Fibroblast of mammary gland (primary cell): ENCODE measurements around the gene UNC119B.

ENCODE experiments used
- DNase-seq: peaks from one replicate; pipeline ENCODE4 v3.0.0-alpha.2; 2010; ENCODE audit warnings: low read depth
- H3K4me3 ChIP-seq: 2 replicates; pipeline ENCODE4 v1.5.1; 2011; ENCODE audit warnings: low read depth, mild to moderate bottlenecking, low read length, moderate library complexity; ENCODE audit not compliant: control insufficient read depth
- TF ChIP-seq, protein P1 (sequence below): conservative IDR thresholded peaks from 2 replicates; pipeline ENCODE4 v1.5.1; 2011; ENCODE audit warnings: low read depth, low read length, inconsistent platforms; ENCODE audit not compliant: control insufficient read depth, insufficient read depth

UNC119B gene

DNA sequence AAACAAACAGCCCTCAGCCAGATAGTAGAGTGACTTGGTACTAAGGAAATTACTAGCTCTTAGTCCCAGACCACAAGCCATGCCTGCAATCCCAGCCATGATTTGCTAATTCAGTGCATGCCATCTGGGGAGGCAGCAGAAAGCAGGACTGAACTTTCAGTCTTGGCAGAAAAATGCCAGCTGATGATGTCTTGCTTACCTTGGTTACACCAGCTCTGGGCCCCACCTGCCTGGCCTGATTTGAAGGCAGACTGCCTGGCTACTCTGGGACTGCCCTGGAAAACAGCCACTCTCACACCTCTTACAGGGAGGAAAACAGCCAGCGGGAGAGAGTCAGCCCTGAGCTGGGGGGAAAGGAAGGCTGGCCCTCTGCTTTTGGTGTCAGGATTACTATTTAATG lies 4.6 kb upstream of the UNC119B start:
- no peak overlapping the region for H3K4me3 ChIP-seq
- DNase-seq, result no peak
- TF ChIP-seq, protein P1, sequence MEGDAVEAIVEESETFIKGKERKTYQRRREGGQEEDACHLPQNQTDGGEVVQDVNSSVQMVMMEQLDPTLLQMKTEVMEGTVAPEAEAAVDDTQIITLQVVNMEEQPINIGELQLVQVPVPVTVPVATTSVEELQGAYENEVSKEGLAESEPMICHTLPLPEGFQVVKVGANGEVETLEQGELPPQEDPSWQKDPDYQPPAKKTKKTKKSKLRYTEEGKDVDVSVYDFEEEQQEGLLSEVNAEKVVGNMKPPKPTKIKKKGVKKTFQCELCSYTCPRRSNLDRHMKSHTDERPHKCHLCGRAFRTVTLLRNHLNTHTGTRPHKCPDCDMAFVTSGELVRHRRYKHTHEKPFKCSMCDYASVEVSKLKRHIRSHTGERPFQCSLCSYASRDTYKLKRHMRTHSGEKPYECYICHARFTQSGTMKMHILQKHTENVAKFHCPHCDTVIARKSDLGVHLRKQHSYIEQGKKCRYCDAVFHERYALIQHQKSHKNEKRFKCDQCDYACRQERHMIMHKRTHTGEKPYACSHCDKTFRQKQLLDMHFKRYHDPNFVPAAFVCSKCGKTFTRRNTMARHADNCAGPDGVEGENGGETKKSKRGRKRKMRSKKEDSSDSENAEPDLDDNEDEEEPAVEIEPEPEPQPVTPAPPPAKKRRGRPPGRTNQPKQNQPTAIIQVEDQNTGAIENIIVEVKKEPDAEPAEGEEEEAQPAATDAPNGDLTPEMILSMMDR, result no peak

DNA sequence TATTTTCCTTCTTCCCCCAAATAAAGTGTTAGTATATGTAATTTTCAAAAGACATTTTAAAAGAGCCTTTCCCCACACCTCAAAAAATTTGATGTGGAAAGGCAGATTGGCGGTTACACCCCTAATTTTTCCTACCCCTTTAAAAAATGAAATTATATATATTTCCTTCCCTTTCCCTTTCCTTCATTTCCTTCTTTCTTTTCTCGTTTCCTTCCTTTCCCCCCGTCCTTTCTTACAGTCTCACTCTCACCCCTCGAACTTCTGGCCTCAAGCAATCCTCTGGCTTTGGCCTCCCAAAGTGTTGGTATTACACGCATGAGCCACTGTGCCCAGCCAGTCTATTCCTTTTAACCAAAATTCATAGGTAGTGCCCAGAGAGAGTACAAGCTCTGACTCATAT lies 4.2 kb upstream of the UNC119B start:
- H3K4me3 ChIP-seq, result no peak overlapping the region
- TF ChIP-seq, protein P1, result no peak
- no peak for DNase-seq

DNA sequence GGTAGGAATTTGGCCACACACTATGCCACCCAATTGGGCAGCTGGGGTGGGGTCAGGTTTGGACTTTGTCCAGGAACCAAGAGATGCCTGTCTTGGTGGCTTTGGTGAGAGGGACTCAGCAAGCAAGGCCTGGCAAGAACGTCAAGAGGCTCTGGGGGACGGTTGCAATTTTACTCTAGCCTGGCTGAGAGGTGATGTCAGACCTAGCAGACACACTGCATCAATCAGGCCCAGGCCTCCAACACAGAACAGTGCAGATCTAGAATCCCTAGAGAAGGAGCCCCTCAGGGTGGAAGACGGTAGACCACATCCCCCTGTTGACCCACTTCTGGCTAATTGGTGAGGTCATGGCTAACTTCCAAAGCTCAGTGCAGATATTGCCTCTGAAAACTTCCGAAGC lies 1.6 kb upstream of the UNC119B start:
- H3K4me3 ChIP-seq, result no peak overlapping the region
- no peak for DNase-seq
- TF ChIP-seq, protein P1, result no peak

DNA sequence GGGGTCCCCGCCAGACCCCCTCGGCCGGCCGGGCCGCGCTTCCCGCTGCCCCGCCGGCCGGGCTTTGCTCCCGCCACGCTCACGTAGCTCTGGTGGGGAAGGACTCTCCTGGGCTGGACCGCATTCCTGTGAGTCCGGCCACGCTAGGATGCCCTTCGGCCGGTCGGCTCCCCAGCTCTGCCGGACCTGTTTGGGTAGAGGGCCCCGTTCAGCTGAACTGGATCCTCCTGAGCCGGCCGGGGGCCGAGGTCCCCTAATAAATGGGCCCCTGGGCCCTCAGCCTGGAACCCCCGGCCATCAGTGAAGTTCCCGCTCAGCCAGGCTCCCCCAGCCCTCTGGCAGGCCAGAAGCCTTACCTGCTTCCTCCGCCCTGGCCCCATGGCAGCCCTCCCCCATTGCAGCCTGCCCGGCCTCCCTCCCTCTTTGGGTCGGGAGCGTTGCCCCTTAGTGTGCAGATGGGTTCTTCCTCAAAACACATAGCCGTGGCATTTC lies 593 bp downstream of the UNC119B start:
- no peak for DNase-seq
- peak overlapping the region; percentile 76 for H3K4me3 ChIP-seq
- TF ChIP-seq, protein P1, result no peak

DNA sequence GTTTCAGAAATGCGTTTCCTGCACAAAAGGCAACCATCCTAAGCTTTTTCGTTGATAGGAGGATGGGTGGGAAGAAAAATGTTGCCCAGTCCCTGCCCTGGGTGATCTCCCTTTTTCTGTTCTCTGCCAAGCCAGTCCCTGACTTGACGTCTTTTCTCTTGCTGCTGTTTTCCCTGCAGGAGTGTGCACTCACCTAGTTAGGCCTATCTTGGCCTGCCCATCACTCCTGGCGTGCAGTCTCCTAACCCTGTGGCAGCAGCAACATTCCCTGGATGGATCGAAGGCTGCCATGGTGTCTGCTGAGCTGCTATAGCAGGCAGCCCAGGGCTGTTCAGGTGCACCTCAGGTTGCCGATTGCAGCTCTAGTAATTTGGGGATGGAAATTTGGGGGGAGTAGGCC lies 1.2 kb downstream of the UNC119B start:
- TF ChIP-seq, protein P1, result no peak
- peak overlapping the region; percentile 76 for H3K4me3 ChIP-seq

DNA sequence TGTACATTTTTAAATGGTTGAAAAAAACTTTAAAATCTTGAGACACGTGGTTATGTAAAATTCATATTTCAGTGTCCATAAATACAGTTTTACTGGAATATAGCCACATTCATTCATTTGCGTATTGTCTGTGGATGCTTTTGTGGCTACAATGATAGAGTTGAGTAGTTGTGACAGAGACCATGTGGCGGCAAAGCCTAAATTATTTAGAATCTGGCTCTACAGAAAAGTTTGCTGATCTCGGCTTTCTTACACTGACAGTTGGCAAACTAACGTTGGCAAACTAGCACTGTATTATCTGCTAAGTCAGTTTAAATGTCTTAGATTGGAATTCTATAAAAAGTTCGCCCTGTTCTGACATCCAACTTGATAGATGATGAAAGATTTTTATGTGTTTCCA lies 2.4 kb downstream of the UNC119B start:
- H3K4me3 ChIP-seq, result no peak overlapping the region
- TF ChIP-seq, protein P1, result no peak
- no peak for DNase-seq

More for the DNA sequence above, 1.2 kb downstream of the UNC119B start:
- no peak for DNase-seq
